HepG2 (cell line): ENCODE measurements around the gene STRADA. TPM values are rescaled to one million over a fixed set of nuclear protein-coding genes. Genes with fewer than 3 reads are reported as not detected.

Experiments used
- ATAC-seq: fragments of 200-7000 bp; cut with Tn5 transposase; 3 replicates; pipeline ENCODE4 v1.9.1; 2020; ENCODE audit warnings: mild to moderate bottlenecking, moderate library complexity
- BruUV-seq: library from RNA; stranded (reverse); fragments of 400-500 nt; replicated peaks from 2 replicates; lab custom pipeline; 2021; lab: Mats Ljungman, UMichigan
- CTCF ChIA-PET: fragments of 300-600 bp; formaldehyde crosslinking; extraction: SDS; loops from one replicate; lab custom pipeline; 2021; ENCODE audit warnings: low total read pairs, inconsistent platforms, low intra/inter-chr PET ratio; lab: Yijun Ruan, JAX
- POLR2A ChIA-PET: fragments of 350-600 bp; sonication (Branson Sonifier 250); formaldehyde crosslinking; loops from one replicate; lab custom pipeline; 2020; ENCODE audit warnings: antibody characterized with exemption, inconsistent platforms; lab: Yijun Ruan, JAX
- DNase-seq: peaks from one replicate; pipeline ENCODE4 v3.0.0-alpha.2; 2015; ENCODE audit warnings: low spot score
- FAIRE-seq: peaks from 3 replicates; lab custom pipeline; 2011; peaks lifted over from hg19 to GRCh38; lab: Jason Lieb, UNC
- H2AFZ ChIP-seq: one replicate; pipeline ENCODE4 v1.6.1; 2011; ENCODE audit warnings: low read length, inconsistent platforms
- H3K27ac ChIP-seq: fragments of 300-600 bp; 3 replicates; pipeline ENCODE4 v1.8.0; 2011; ENCODE audit warnings: mixed run types, mild to moderate bottlenecking, mixed read lengths, low read length, inconsistent platforms; ENCODE audit not compliant: insufficient read depth; ENCODE audit errors: extremely low read length
- H3K27me3 ChIP-seq, 2 experiments: fragments of 200-600 bp in 1 of 2; 2 replicates in 1 of 2; 3 replicates in 1 of 2; pipeline versions ENCODE4 v1.6.0 to v1.8.0; 2011; ENCODE audit warnings: low read length in 2 of 2, mild to moderate bottlenecking in 2 of 2, moderate library complexity in 2 of 2, inconsistent platforms in 1 of 2; ENCODE audit not compliant: insufficient read depth in 2 of 2, control insufficient read depth in 1 of 2
- H3K36me3 ChIP-seq, 2 experiments: fragments of 200-600 bp in 1 of 2; replicated peaks in 1 of 2; 2 replicates in 1 of 2; 3 replicates in 1 of 2; pipeline versions ENCODE4 v1.5.1 to v1.8.0; 2011; ENCODE audit warnings: low read length in 2 of 2, inconsistent platforms in 1 of 2; ENCODE audit not compliant: insufficient read depth in 2 of 2, control insufficient read depth in 1 of 2
- H3K4me1 ChIP-seq: 2 replicates; pipeline ENCODE4 v1.5.1; 2012; ENCODE audit warnings: low read length, inconsistent platforms; ENCODE audit not compliant: insufficient read depth
- H3K4me2 ChIP-seq: 2 replicates; pipeline ENCODE4 v1.6.0; 2011; ENCODE audit warnings: low read depth, low read length, inconsistent platforms
- H3K4me3 ChIP-seq, 3 experiments: fragments of 200-600 bp in 1 of 3; sonication (generic), shearing (Covaris generic) in 1 of 3; replicated peaks in 1 of 3; 2 replicates each; pipeline ENCODE4 v1.5.1; 2011 to 2016; ENCODE audit warnings: low read length in 3 of 3, inconsistent platforms in 2 of 3, low read depth in 2 of 3, mild to moderate bottlenecking in 2 of 3, control low read depth in 1 of 3, mixed read lengths in 1 of 3; ENCODE audit not compliant: insufficient read depth in 1 of 3
- H3K79me2 ChIP-seq: one replicate; pipeline ENCODE4 v1.6.1; 2011; ENCODE audit warnings: low read length, inconsistent platforms; ENCODE audit not compliant: insufficient read depth
- H3K9ac ChIP-seq: 2 replicates; pipeline ENCODE4 v1.6.0; 2011; ENCODE audit warnings: mild to moderate bottlenecking, low read depth, low read length, inconsistent platforms; ENCODE audit not compliant: insufficient read depth
- H3K9me3 ChIP-seq: 2 replicates; pipeline ENCODE4 v1.5.1; 2012; ENCODE audit warnings: mild to moderate bottlenecking, low read length
- H4K20me1 ChIP-seq: 2 replicates; pipeline ENCODE4 v1.6.0; 2011; ENCODE audit warnings: inconsistent platforms, mild to moderate bottlenecking, low read length, moderate library complexity; ENCODE audit not compliant: insufficient read depth
- CTCF ChIP-seq: sonication (generic); formaldehyde crosslinking; IDR thresholded peaks from 2 replicates; pipeline ENCODE4 v1.5.0; 2020; ENCODE audit warnings: mild to moderate bottlenecking, missing genetic modification reagents, moderate library complexity
- DZIP1 ChIP-seq: sonication (generic); formaldehyde crosslinking; IDR thresholded peaks from 2 replicates; pipeline ENCODE4 v1.5.0; 2020; ENCODE audit warnings: mild to moderate bottlenecking, missing genetic modification reagents
- WGBS: methylation state at CpG from one replicate; pipeline ENCODE4 v1.1.6; 2017; ENCODE audit warnings: low lambda C conversion rate; 5-methylcytosine and 5-hydroxymethylcytosine counted together
- in situ Hi-C: cut with HindIII; loops from 2 replicates; pipeline ENCODE4 v1.10.0; 2017; ENCODE audit warnings: low pct_unique_long_range_greater_than_20kb; ENCODE audit not compliant: extremely low pct_ligation_motif_present
- intact Hi-C: fragments of 100-400 bp; cut with micrococcal nuclease; formaldehyde crosslinking; loops from one replicate; pipeline ENCODE4 v1.10.0; 2022; ENCODE audit not compliant: unreplicated experiment
- polyA plus RNA-seq, 8 experiments: library from polyadenylated mRNA; depleted of rRNA in 3 of 8; stranded (reverse) in 7 of 8; unstranded in 1 of 8; fragments of >200 nt; fragmentation: Illumina TruSeq in 4 of 8; extraction: Trizol in 4 of 8; gene quantifications; 2 replicates each; pipeline versions ENCODE4 v1.2.1 to v1.2.3, GENCODE V29; 2011 to 2016; ENCODE audit warnings: low read depth in 4 of 8, missing spikeins in 1 of 8, mixed read lengths in 1 of 8; ENCODE audit not compliant: insufficient read depth in 1 of 8
- total RNA-seq, 5 experiments: library from RNA; depleted of rRNA; stranded (reverse); fragments of >200 nt; fragmentation: Illumina TruSeq; extraction: Trizol; gene quantifications; 2 replicates each; pipeline ENCODE4 v1.2.3, GENCODE V29; 2016; ENCODE audit warnings: low read depth in 1 of 5

The STRADA gene
- total and polyA plus RNA-seq, 2 of the 13 experiments (the other 11 are each of a cell fraction or from before 2014, with no cell fraction given) = 17.6 to 17.9 TPM

GRCh38 chr17:63679214-63679613 is 62.4 kb downstream of the STRADA start:
- FAIRE-seq (peak; percentile 34), DNase-seq (no peak), ATAC-seq (peak; percentile 32; the same call in 2 of the 3 replicates)
- Histone ChIP-seq H4K20me1 (no peaks in the 10 kb centered on the region), H3K4me3 (no peak overlapping the region), H3K79me2 (no peaks in the 10 kb centered on the region), H3K9me3 (no peaks in the 10 kb centered on the region), H3K27ac (no peak overlapping the region), H3K4me1 (peaks cover 20% of the 10 kb centered on the region), H3K36me3 (peaks cover 14 to 41% of the 10 kb centered on the region in 2 experiments; a peak in 4 of 5 replicates), H3K9ac (no peak overlapping the region), H3K27me3 (no peaks in the 10 kb centered on the region), H2AFZ (no peak overlapping the region), H3K4me2 (no peak overlapping the region)
- 95% methylated on average over 5 of the region's 5 CpGs for WGBS
- in situ Hi-C loops (no loop called here), intact Hi-C loops (loop anchor here (5.0 kb wide), 1 partner anchor 57 kb away; the partner anchor contains the start of gene MAP3K3)
- no peak for TF ChIP-seq DZIP1
- TF ChIP-seq CTCF (CRISPR knock-in tag) = peak; percentile 26
- ChIA-PET POLR2A (no interaction called here), CTCF (no interaction called here)
- no TSS peak for BruUV-seq
